HG02571 (cell line): ENCODE results near the gene LRR1.
"Not testable (repeated sequence)": the region's sequence is repeated elsewhere in the genome, so short reads cannot be mapped to it uniquely, and the experiment has no call there.

Source experiments
- ATAC-seq: cut with Tn5 transposase; IDR thresholded peaks from one replicate; pipeline ENCODE4 v1.9.1; 2021; ENCODE audit warnings: mild to moderate bottlenecking, moderate library complexity; ENCODE audit not compliant: unreplicated experiment

LRR1 gene, protein sequence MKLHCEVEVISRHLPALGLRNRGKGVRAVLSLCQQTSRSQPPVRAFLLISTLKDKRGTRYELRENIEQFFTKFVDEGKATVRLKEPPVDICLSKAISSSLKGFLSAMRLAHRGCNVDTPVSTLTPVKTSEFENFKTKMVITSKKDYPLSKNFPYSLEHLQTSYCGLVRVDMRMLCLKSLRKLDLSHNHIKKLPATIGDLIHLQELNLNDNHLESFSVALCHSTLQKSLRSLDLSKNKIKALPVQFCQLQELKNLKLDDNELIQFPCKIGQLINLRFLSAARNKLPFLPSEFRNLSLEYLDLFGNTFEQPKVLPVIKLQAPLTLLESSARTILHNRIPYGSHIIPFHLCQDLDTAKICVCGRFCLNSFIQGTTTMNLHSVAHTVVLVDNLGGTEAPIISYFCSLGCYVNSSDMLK

DNA sequence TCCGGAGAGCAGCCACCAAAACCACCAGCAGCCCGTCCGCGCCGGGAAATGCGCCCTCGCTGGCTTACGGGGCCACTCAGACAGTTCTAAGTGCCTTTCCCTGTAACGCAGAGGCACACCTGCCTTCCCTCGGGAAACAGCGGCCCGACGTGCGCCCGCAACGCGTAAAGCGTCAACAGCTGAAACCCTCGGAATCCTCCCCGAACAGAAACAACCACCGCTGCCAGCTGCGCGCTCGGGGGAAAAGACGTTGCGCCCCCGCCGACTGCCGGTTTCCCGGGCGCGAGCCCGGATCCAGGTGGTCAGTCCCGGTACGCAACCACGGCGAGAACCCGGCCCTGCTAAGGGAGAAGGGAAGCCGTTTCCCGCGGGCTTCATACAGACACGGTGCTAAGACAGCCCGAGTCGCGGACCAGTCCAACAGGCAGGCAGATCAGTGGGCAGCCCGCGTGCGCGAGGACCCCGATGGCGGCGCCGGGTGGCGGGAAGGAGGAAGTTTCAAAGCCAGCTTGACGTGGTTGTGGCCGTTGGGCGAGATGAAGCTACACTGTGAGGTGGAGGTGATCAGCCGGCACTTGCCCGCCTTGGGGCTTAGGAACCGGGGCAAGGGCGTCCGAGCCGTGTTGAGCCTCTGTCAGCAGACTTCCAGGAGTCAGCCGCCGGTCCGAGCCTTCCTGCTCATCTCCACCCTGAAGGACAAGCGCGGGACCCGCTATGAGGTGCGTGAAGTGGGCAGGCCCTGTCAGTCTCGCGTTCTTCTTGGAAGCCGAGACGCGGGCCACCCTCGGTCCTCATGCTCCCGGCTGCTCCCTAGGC, at the start of gene LRR1:
LRR1 (plus strand) TSS at position 456 of the 816 bp plus-strand sequence; CDS start at position 537, 81 bp downstream.
- peak; percentile 54 for ATAC-seq

DNA sequence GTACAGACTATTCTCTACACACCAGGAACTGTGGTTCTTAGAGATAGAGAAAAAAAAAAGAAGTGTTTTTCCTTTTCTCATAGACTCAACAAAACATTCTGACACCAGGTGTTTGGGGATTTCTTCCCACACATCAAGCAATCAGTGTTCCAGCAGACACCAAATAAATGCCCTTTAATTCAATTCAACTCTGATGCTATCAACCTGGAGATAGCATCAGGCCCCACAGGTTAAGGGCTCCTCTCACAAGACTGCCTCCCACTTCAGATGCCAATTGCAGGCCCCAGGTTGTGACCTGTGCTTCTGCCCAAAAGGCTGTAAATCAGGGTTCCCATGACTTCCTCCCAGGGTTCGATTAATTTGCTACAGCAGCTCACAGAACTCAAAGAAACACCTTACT, 49.3 kb upstream of the LRR1 start:
- no peak for ATAC-seq

- no peak for ATAC-seq
These were observed 48.9 kb upstream of the LRR1 start for GRCh38 chr14:49549881-49550280.

DNA sequence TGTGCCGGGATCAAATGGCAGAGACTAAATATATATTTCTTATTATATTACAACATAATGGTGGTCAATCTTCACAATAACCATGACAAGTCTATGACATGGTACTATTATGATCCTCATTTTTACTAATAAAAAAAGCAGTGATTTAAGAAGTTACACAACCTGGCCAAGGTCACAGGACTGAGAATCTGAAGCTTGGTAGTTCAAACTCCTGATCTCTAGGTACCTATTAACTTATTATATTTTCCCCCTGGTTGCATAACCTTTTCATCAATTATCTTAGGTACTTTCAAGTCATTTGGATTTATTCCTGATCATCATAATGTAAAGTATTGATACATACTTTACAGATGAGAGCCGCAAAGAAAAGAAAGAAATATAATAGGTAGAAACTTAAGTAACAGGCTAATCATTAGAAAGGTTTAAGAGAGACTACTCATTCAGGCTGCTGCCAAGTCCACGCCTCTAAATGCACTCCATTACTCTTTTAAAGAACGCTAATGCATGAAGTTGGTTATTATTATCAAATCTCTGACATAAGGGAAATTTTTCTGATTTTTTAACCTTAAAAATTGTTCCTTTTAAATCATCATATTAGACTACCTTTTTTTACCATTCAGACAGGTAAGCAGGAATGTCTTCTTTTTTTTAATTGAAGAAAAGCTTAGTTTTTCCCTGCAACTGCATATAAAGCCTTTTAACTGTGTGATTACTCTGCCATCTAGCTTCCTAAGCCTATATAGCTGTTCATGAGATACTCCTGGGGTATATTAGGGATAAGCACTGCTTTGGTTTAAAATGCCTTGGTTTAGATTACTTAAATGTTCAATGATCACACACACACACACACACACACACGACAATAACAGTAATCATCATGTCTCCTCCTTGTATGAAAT, 48.2 kb upstream of the LRR1 start:
- ATAC-seq: no peak

- no peak for ATAC-seq
These were observed 47.2 kb upstream of the LRR1 start for GRCh38 chr14:49551569-49551968.

DNA sequence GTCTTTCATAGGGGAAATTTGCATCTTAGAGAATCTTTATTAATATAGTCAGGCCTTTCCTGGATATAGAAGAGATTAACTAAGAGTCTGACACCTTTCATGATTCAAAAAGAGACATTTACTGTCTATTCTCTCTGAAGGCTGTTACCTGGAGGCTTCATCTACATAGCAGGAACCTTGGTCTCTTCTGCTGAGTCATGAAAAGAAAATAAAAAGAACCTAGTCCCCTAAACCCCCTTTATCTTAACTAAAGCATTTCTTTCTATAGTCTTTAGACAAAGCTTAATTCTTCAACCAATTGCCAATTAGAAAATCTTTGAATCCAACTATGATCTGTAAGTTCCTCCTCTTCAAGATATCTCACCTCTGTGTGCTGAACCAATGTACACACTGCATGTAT, 45.6 kb upstream of the LRR1 start:
- no peak for ATAC-seq

DNA sequence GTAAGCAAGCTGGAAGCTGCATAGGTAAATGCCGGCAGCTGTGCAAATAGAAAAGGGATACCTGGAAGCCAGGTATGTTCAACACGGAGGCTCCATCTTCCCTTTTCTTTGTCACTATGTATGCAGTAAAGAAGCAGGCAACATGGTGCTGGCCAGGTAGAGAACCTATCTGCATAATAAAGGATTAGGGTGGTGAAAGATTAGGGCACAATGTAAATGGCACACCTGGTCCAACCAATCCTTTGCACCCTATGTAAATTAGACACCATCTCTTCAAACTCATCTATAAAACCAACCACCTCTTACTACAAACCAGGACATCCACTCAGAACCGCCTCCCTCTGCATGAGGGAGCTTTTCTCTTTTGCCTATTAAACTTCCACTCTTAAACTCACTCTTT, 44.8 kb upstream of the LRR1 start:
- ATAC-seq: no peak

DNA sequence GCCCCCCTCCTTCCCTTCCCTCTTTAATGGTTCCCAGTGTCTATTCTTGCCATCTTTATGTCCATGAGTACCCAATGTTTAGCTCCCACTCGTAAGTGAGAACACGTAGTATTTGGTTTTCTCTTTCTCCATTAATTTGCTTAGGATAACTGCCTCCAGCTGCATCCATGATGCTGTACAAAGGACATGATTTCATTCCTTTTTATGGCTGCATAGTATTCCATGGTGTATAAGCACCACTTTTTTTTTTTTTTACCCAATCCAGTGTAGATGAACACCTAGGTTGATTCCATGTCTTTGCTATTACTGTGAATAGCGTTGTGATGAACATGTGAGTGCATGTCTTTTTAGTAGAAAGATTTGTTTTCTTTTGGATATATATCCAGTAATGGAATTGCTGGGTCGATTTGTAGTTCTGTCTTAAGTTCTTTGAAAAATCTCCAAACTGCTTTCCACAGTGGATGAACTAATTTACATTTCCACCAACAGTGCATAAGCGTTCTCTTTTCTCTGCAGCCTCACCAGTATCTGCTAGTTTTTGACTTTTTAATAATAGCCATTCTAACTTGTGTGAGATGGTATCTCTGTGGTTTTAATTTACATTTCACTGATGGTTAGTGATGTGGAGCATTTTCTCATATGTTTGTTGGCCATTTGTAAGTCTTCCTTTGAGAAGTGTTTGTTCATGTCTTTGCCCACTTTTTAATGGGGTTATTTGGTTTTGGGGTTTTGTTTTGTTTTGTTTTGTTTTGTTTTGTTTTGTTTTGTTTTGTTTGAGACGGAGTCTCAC, 38.6 kb upstream of the LRR1 start:
- no peak for ATAC-seq

GRCh38 chr14:49566714-49567113, 32.0 kb upstream of the LRR1 start:
- no peak for ATAC-seq

DNA sequence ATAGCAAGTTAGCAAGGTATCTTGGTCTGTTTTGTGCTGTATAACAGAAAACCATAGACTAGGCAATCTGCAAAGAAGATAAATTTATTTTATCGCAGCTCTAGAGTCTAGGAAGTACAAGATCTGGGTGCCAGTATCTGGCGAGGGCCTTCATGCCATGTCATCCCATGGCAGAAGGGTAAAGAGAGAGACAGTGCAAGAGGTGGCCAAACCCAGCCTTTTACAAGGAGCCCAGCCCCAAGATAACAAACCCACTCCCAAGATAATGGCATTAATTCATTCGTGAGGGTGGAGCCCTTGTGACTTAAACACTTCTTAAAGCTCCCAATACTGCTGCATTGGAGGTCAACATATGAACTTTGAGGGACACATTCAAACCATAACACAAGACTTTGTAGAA, 29.5 kb upstream of the LRR1 start:
- no peak for ATAC-seq

DNA sequence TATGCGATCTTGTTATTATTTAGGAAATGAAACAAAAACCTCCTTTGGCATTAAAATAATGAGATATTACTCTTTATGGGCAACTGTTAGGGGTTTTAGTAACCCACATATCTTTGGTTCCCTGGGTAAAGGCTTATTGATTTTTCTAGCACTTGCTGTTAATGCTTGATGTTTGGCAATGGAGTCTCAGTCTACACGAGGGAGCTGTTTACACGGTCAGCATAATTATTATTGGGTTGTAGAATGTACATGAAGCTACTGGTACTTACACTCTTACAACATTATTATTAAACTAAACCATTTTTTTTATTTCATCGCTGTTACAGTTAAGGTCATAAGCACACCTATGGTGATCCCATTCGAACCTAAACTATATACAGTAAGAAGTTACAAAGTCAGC, 24.7 kb upstream of the LRR1 start:
- ATAC-seq: no peak

DNA sequence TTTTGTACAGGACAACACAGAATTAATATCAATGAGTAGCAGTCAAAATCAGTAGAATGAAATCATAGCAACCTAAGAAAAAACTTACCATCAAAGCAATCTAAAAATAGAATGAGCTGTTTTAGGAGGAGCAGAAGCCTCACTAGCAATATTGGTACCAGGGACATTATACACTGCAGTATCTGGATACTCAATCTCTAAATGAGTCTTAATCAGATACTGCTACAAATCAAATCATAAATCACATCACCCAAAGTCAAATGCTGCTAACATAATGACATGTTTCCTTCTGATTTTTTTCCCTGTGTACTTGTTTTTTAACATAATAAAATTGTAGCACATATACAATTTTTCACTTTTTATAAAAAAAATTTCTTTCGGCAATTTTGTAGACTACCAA, 20.6 kb upstream of the LRR1 start:
- ATAC-seq: no peak

GRCh38 chr14:49579841-49580240, 18.9 kb upstream of the LRR1 start:
- ATAC-seq: no peak

DNA sequence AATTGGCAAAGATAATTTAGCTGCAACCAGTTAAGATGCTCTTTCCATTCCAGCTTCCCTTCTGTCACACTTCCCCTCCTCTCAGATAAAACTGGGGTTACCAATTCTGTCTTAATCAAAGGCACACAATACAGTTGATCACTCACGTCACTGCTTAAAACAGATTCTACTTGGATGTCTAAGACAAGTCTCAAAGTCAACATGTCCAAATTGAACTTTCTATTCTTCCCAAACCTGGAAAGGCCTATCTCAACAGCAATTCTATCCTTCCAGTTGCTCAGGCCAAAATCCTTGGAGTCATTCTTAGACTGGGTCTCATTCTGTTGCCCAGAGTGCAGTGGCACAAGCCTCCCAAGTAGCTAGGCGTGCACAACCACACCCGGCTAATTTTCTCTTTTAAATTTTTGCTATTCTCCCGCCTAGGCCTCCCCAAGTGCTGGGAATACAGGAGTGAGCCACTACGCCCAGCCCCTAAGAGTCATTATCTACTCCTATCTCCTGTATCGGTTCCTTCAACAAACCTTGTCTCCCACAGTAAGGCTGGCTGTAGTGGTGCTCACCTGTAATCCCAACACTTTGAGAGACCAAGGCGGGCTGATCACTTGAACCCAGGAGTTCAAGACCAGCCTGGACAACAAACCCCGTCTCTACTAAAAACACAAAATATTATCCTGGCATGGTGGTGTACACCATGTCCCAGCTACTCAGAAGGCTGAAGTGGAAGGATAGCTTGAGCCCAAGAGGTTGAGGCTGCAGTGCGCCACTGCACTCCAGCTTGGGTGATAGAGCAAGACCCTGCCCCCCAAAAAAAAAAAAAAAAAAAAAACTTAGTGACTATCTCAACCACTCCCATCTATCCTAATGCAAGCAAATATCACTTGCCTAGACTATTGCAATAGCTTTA, 17.3 kb upstream of the LRR1 start:
- ATAC-seq: no peak

DNA sequence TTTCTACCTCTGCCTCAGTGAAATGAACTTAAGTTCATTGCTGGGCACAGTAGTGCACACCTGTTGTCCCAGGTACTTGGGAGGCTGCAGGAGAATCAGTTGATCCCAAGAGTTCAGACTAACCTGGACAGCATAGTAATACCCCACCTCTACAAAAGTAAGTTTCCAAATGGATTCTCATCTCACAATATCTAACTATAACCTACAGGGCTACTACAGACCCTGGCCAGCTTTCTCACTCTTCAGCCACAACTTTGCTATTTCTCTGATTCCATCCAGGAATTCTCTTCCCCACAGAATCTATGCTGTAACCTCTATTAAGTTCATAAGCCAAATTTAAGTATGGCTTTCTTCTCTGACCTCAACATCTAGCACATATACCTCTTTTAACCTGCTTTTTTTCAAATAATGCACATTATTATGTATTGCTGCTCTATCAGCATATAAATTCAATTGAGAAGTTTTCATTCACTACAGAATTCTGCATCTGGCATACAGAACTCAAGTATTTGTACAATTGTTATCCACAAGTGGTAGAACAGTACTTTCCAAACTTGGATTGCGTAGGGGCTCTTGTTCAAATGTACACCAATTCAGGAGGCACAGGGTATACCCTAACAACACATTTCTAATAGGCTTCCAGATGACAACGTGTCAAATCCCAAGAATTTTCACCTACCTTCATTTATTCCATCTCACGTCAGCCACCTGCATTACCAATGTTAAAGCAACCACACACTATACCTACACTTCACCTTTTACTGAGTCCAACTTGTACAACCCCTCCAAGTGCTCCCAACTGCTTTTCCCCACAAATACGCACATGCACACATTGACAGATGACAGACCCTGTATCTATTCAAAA, 16.4 kb upstream of the LRR1 start:
- ATAC-seq: no peak

DNA sequence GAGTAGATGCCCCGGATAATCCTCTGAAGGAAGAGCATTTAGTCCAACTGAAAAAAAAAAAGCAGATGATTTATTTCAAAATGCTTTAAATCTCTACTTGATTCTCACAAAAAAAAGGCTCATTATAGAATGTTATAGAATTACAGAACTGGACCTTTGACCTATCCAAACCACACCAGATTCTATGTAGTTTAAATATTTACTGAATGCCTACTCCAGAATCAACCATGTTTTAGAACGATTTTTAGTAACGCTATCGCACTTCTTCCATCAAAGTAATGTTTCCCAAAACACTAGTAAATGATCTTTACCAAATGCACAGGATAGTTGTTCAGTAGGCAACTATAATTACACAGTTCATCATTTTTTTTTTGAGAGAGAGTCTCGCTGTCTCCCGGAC, 15.1 kb upstream of the LRR1 start:
- no peak for ATAC-seq

- ATAC-seq: no peak
These were observed 14.7 kb upstream of the LRR1 start for GRCh38 chr14:49584058-49584457.

DNA sequence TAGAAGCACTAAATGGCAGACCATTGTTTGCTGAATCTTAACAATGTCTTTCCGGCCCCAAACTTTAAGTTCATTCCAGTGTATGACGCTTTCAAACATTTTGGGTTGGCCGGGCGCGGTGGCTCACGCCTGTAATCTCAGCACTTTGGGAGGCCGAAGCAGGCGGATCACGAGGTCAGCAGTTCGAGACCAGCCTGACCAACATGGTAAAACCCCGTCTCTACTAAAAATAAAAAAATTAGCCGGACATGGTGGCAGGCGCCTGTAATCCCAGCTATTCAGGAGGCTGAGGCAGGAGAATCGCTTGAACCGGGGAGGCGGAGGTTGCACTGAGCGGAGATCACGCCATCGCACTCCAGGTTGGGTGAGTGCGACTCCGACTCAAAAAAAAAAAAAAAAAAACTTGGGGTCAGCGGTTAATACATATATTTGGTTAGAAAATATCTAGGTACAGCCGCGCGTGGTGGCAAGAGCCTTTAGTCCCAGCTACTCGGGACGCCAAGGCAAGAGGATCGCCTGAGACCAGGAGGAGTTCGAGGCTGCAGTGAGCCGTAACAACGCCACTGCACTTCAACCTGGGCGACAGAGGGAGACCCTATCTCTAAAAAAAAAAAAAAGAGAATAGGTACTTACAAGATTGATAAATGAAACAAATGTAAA, 13.6 kb upstream of the LRR1 start:
- not testable (repeated sequence) for ATAC-seq
